CD1c-positive myeloid dendritic cell (primary cell): ENCODE measurements around the gene CASP4.
A peak's percentile ranks its signal among the peaks of the same experiment; 100 is the strongest.
"Not testable (repeated sequence)": the region's sequence is repeated elsewhere in the genome, so short reads cannot be mapped to it uniquely, and the experiment has no call there.

Source experiments
- DNase-seq: peaks from one replicate; pipeline ENCODE4 v3.0.0-alpha.2; 2016; ENCODE audit errors: extremely low spot score

The CASP4 gene

DNA sequence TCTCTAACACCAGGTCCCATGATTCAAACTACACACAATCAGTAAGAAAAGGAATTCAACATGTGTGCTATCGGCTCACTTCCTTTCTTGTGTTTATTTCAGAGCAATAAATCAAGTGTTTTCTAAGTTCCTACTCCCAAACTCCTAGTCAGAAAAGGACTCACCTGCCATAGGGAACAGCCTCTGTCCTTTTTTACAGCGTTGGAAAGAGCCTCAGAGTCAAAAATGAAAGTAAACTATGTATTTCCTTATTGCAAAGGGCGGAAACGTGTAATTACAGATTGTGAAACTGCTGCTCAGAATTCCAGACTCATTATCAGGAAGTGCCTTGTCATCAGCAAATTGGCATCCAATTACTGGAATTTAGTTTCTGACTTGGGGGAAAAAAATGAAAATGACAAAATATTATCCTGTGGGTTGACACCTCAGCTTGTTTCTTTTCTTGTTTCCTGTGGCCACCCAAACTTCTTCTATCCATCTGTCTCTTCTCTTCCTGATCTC lies at the start of gene CASP4:
CASP4 (minus strand) TSS at position 220 of the 501 bp plus-strand sequence; CDS start at position 171, 49 bp downstream.
- DNase-seq = peak; percentile 88

- DNase-seq = no peak
These were observed 39.1 kb upstream of the CASP4 start for GRCh38 chr11:105007463-105007862.

DNA sequence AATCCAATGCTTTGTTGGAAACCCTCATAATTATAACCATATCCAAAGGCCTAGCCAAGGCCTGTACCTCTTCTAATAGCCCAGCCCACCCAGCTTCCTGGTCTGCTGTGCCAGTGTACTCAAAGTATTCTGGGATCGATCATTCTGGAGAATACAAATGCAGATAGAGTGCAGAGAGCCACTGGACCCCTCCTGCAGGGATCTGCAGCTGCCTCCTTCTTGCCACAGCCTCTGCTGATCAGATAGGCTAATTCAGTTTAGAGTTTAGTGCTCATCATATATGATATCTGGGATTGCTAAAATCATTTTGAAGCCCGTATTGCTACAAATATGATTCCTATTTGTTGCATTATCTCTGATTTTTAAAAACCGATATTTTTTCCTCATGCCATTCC lies 37.1 kb upstream of the CASP4 start:
- DNase-seq = no peak

DNA sequence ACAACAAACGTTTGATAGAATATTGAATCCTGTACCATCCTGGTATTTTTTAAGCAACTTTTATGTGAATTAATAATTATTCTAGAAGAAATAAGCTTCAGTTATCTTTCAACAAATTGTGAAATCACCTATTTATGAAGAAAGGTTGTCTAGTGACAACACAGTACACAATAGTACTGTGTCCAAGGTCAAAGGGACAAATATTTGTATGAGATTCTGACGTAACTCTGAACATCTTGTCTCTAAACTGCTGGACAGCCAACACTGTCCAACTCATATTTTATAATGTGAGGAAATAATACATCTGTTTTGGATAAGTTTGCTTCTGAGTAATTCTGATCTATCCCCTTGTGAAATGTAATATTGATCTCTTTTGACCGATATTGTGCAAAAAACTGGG lies 35.6 kb upstream of the CASP4 start:
- no peak for DNase-seq

DNA sequence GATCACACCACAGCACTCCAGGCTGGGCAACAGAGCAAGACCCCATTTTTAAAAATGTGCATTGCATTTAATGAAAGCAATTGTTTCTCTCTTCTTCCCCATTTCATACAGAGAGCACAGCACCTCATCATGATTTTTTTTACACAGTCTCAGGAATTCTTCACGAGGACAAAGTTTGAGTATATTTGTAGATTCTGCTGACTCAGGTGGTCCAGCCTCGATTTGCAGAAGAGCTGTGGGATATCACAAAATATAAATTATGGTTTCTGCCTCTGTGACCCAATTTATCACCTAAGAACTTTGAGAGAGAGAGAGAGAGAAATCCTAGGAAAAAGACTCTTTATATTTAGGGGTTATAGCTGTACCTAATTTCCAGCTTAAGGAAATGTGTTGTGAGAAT lies 34.8 kb upstream of the CASP4 start:
- DNase-seq = no peak

GRCh38 chr11:105000797-105001196 lies 32.4 kb upstream of the CASP4 start:
- peak; percentile 47 for DNase-seq

DNA sequence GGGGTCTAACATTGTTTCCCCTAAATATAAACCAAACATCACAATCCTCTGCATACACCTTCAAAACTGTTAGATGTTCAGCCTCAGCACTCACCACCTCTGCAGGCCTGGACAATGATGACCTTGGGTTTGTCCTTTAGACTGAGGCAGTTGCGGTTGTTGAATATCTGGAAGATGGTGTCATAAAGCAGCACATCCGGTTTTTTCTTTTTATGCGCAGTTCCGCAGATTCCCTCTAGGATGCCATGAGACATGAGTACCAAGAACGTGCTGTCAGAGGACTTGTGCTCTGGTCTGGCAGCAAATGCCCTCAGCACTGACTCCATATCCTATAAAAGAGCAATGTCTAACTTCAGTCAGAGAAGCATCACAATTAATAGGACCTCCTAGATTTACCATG lies 31.8 kb upstream of the CASP4 start:
- DNase-seq = no peak

DNA sequence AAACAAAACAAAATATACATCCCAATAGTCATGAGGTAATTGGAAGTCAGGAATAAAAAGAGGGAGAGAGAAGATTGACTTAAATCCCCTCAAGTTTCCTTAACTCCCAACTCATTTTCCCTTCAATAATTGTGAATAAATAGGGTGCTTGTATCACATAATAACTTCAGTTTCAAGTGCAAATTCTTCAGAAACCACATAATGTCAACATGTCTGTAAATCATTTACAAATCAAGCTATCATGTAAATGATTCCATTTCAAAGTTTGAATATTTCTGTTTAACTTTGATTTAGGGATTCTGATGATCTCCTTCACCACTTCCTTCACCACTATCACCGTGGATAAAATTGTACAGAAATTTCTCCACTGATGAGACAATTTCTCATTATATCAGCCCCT lies 31.3 kb upstream of the CASP4 start:
- DNase-seq = no peak

DNA sequence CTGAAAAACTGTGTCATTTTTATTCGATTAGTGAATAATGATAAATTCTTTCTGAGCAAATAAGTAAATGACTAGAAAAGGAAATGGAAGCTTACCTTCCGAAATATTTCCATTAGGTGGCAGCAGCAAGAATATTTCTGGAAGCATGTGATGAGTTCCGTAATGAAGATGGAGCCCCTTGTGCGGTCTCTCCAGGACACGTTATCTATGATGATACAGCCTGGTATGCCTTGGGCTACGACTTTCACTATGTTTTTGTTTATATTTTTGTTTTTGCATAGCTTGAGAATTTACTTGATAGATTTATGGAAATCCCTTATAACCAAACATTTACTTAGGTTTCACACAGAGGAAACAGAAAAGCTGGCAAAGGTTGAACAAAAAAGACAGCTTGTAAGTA lies 28.9 kb upstream of the CASP4 start:
- no peak for DNase-seq

- no peak for DNase-seq
These were observed 26.6 kb upstream of the CASP4 start for GRCh38 chr11:104995001-104995408.

DNA sequence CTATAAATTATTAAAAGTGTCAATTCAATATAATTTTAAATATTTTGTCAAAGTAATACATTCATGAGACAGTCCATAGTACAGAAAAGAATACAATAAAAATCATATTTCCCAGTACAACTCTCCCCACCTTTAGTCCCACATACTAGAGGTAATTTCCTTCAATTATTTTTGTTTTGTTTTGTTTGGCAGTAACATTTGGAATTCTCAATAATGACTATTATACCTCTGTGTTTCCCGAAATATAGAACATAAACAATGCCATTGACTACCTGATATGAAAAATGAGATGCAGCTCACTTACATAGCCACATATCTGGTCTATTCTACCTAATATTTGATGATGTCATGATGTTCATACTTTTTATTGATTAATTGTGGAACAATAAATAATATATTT lies 24.4 kb upstream of the CASP4 start:
- DNase-seq = no peak

- no peak for DNase-seq
These were observed 23.6 kb upstream of the CASP4 start for GRCh38 chr11:104991994-104992393.

DNA sequence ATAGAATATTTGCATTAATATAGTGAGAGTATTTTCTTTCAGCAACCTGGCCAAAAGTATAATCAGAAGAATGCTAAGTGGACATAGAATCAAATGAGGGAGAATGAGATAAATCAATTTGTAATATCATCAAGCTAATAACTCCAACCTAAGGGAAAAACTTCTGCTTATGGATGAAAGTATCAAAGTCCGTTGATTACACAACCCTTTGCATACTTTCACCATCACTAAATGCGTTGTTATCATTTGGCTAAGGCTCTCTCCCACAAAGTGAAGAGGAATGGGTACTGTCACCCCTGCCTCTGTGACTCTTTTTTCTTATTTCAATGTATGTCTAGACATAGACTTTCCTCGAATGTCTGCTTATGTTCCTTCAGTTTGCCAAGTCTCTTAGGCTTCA lies 16.4 kb upstream of the CASP4 start:
- no peak for DNase-seq

DNA sequence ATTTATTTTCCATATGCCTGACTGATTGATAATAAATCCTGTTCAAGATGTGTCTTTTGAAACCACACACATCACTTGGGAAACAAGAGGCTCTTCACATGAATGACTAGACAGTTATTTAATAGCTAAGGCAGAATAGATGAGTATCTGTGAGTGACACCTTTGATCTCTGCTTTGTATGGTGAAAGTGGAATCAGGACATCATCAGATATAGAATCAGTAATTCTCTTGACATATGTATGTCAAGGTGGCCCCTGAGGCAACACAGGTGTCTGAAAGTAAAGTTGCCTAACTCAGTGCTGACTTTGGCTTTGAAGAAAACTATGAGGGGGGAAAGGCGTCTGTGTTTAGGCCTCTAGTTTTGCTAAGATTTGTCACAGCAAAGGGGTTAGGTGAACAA lies 11.5 kb upstream of the CASP4 start:
- no peak for DNase-seq

DNA sequence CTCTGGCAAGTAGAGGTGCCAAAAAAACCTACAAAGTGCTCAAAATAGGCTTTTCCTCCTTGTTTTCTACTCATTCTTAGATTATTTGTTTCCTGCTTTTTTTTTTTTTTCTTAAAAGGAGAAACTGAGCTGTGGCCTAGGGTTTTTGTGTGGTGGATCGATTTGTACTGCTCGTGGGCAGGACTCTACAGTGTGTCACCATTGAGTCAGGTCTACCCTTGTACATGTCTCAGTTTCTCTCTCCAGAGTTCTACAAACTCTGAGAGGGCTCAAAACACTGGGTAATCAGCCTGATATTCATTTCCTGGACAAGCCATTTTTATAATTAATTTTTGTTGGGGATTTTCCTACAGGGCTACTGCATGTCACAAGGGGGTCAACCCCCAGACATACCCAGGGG lies 5.2 kb upstream of the CASP4 start:
- no peak for DNase-seq

DNA sequence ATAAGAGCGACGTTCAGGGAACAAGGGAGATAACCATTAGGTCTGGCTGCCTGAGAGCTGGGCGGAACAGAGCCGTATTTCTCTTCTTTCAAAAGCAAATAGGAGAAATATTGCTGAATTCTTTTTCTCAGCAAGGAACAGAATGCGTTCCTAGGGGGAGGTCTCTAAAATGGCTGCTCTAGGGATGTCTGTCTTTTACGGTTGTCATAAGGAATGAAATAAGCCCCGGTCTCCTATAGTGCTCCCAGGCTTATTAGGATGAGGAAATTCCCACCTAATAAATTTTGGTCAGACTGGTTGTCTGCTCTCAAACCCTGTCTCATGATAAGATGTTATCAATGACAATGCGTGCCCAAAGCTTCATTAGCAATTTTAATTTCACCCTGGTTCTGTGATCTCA lies 4.5 kb upstream of the CASP4 start:
- not testable (repeated sequence) for DNase-seq

DNA sequence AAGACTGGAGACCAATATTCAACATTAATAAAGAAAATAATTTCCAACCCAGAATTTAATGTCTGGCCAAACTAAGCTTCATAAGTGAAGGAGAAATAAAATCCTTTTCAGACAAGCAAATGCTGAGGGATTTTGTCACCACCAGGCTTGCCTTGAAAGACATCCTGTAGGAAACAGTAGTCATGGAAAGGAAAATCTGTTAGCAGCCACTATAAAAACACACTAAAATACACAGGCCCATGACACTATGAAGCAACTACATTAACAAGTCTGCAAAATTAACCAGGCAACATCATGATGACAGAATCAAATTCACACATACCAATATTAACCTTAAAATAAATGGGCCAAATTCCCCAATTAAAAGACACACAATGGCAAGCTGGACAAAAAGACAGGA lies 2.4 kb upstream of the CASP4 start:
- DNase-seq = no peak

DNA sequence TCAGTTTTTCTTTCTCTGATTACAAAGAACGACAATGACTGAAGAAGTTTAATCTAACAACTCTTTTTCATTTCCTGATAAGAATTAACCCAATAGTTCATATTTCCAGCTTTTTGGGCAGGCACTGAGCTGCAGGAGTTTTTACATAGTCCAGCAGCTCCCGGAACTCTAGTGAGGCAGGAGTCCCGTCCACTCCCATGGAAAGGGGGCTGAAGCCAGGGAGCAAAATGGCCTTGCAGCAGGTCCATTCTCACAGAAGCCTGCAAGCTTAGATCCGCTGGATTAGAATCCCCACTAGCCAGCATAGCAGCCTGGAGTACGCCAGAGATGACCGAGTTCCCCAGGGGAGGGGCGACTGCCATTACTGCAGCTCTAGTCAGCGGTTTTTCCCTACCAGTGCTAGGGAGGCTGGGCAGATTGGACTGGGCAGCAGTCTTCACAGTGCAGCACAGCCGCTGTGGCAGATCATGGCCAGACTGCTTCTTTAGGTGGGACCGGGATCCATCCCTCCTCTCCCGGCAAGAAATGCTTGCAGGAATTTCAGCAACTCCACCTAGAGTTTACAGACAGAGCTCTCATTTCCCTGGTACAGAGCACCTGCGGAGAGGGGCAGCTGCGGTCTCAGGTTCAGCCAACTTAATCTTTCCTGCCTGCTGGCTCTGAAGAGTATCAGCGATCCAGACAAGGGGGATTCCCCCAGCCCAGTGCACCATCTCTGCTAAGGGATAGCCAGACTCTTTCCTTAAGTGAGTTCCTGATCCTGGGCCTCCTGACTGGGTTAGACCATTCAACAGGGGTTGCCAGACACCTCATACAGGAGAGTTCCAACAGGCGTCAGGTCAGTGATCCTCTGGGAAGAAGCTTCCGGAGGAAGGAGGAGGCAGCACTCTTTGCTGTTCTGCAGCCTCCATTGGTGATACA lies 742 bp upstream of the CASP4 start:
- no peak for DNase-seq

DNA sequence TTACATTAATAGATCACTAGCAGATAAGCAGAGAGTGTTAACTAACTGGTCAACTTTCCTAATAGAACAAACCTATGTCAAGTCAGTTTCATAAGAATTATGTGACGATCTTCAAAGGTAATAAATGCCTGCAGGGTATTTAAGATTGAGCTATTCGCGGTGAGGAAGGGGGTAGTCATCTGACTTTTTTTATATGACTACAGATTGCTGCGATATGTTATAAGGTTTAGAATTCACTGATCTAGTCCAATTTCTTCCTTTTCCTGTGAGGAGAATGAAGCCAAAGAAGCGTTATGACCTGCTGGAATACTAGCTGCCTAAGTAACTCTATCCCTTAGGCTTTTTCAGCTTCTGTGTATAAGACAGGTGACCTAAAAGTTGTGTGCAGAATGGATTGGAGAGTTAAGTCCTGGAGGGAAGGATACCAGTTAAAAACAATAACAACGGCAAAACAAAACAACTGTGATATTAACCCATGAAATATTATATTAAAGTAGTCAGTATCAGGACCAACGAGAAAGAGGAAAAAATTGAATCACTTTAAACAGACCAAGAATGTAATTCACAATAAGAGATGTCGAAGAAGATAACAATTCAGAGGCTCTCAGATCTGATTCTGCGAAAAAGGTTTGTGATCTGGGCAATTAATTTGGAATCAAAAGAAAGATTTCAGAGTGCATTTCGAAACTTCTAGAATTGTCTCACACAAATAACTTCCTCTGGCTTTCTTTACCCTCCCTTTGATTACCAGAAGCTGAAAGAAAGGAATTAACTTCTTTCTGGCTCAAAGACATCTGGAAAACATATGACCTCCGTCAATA lies 630 bp downstream of the CASP4 start:
- DNase-seq = peak; percentile 20

DNA sequence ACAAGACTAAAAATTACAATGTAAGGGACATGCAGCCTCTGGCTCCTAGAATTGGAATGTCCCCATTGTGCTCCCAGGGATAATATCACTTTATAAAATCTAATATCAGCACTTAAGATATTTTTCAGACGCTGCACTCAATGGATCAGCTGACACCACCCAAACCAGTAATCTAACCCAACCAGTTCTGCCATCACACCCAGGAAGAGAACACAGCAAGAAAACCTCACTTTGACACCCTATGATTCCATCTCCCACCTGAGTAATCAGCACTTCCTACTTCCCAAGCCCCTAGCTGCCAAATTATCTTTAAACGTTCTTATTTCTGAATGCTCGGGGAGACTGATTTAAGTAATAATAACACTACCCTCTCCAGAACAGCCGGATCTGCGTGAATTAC lies 2.6 kb downstream of the CASP4 start:
- no peak for DNase-seq

DNA sequence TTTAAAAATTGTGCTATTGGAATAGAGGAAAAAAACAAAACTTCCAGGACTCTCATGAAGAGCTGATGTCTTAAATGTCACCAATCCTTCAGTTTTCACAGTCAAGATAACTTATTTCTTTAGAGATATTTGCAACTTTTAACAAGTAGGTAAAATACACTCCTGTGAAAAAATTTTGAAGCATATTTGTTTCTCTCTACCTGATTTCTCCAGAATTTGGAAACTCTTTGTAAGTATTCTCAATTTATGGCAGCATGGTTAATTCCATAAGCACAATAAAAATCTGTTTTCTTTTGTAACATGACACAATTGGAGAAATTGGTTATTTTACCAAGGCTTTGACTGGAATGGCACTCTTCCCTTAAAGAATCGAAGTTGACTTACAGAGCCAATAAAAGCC lies 4.1 kb downstream of the CASP4 start:
- no peak for DNase-seq

- no peak for DNase-seq
These were observed 5.5 kb downstream of the CASP4 start for GRCh38 chr11:104962852-104963251.

- DNase-seq = no peak
These were observed 11.1 kb downstream of the CASP4 start for GRCh38 chr11:104957280-104957679.
